Right atrium auricular region (tissue), 2 donors: ENCODE results near the gene SLC8B1. TPM values are rescaled to one million over a fixed set of nuclear protein-coding genes. Genes with fewer than 3 reads are reported as not detected.

Experiments
- DNase-seq: peaks from one replicate; pipeline ENCODE4 v3.0.0-alpha.2; 2019; ENCODE audit warnings: low spot score
- H3K27ac ChIP-seq, 2 donors: fragments of 200-600 bp; sonication (generic); 1 replicate in 1 of 2; 2 replicates in 1 of 2; pipeline ENCODE4 v1.5.1; 2016 to 2019
- H3K27me3 ChIP-seq, 2 donors: fragments of 200-600 bp; sonication (generic); one replicate each; pipeline versions ENCODE4 v1.5.1 to v1.6.0; 2017 to 2019
- H3K36me3 ChIP-seq: fragments of 200-600 bp; sonication (generic); one replicate; pipeline ENCODE4 v1.5.1; 2016
- H3K4me1 ChIP-seq, 2 donors: fragments of 200-600 bp; sonication (generic); one replicate each; pipeline versions ENCODE4 v1.5.1 to v1.6.0; 2017 to 2019
- H3K4me3 ChIP-seq, 2 donors: fragments of 200-600 bp; sonication (generic); 1 replicate in 1 of 2; 2 replicates in 1 of 2; pipeline ENCODE4 v1.5.1; 2017 to 2019; ENCODE audit warnings: mild to moderate bottlenecking in 1 of 2, moderate library complexity in 1 of 2
- H3K9me3 ChIP-seq, 2 donors: fragments of 200-600 bp; sonication (generic); one replicate each; pipeline ENCODE4 v1.5.1; 2019
- total RNA-seq, 2 donors: library from RNA; depleted of rRNA; stranded (reverse); fragments of >200 nt; gene quantifications; one replicate each; pipeline ENCODE4 v1.1.0, GENCODE V29; 2016
- TF ChIP-seq, protein P1 (sequence below), 2 donors: fragments of 200-600 bp; sonication (generic); IDR thresholded peaks; one replicate each; pipeline ENCODE4 v1.5.1; 2019; ENCODE audit warnings: antibody characterized with exemption in 2 of 2

The SLC8B1 gene
- total RNA-seq, 2 donors from 2014 or later = 17.1 to 18.8 TPM

DNA sequence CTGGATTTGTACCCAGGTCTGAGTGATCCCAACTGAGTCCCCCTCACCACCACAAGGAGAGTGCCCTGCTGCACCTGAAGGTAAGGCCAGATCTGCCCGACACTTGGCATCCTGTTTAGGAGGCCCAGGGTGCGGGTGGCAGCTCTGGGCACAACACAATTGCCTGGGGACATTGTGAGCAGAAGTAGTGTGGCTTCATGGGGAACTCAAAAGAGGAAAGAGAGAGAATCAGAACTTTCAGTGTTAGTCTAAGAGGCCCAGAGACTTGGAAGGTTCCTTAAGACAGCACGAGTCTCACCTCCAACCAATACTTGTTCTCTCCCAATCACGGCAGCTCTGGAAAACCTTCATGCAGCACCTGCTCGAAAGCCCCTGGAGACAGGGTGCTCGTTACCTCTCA, 6.6 kb upstream of the SLC8B1 start:
- no peaks in the 10 kb centered on the region for H3K9me3 ChIP-seq
- DNase-seq = no peak

DNA sequence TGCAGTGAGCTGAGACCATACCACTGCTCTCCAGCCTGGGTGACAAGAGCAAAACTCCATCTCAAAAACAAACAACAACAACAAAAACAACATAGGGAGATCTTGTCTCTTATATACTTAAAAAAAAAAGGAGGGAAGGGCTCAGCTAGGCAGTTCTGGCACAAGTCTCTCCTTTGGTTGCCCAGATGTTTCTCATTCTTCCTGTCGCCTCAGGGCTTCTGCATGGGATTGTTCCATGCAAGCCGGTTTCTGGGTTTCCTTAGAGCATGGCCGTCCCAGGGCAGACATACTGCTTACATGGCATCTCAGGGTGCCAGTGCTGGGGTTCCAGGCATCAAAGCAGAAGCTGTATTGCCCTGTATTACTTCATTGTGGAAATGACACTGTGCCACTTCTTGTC, 5.2 kb upstream of the SLC8B1 start:
- TF ChIP-seq, protein P1, sequence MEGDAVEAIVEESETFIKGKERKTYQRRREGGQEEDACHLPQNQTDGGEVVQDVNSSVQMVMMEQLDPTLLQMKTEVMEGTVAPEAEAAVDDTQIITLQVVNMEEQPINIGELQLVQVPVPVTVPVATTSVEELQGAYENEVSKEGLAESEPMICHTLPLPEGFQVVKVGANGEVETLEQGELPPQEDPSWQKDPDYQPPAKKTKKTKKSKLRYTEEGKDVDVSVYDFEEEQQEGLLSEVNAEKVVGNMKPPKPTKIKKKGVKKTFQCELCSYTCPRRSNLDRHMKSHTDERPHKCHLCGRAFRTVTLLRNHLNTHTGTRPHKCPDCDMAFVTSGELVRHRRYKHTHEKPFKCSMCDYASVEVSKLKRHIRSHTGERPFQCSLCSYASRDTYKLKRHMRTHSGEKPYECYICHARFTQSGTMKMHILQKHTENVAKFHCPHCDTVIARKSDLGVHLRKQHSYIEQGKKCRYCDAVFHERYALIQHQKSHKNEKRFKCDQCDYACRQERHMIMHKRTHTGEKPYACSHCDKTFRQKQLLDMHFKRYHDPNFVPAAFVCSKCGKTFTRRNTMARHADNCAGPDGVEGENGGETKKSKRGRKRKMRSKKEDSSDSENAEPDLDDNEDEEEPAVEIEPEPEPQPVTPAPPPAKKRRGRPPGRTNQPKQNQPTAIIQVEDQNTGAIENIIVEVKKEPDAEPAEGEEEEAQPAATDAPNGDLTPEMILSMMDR (IDR thresholded peaks at IDR 0.05) = no peak
- DNase-seq = no peak
- Histone ChIP-seq H3K9me3 (no peaks in the 10 kb centered on the region), H3K4me1 (peaks cover 0 to 6% of the 10 kb centered on the region in 2 donors), H3K27me3 (no peaks in the 10 kb centered on the region), H3K4me3 (no peak overlapping the region), H3K27ac (no peak overlapping the region), H3K36me3 (no peaks in the 10 kb centered on the region)

More for the DNA sequence above, 6.6 kb upstream of the SLC8B1 start:
- TF ChIP-seq, protein P1 (IDR thresholded peaks at IDR 0.05) = no peak
- Histone ChIP-seq H3K27ac (no peak overlapping the region), H3K4me3 (no peak overlapping the region), H3K27me3 (no peaks in the 10 kb centered on the region), H3K4me1 (no peaks in the 10 kb centered on the region), H3K36me3 (no peaks in the 10 kb centered on the region)

DNA sequence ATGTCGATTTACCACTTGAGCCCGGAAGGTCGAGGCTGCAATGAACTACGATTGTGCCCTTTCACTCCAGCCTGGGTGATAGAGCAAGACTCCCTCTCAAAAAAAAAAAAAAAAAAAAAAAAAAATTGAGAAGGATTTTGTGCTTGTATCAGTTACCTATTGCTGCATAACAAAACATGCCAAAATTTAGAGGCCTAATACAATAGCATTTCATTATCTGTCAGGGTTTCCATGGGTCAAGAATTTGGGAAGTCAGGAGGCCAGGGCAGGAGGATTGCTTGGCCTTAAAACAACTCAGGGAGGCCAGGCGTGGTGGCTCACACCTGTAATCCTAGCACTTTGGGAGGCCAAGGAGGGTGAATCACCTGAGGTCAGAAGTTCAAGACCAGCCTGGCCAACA, 4.6 kb upstream of the SLC8B1 start:
- TF ChIP-seq, protein P1 (IDR thresholded peaks at IDR 0.05) = no peak
- no peak overlapping the region for H3K4me3 ChIP-seq
- H3K4me1 ChIP-seq = peaks cover 0 to 6% of the 10 kb centered on the region in 2 donors
- H3K9me3 ChIP-seq = no peaks in the 10 kb centered on the region
- no peak for DNase-seq
- H3K27me3 ChIP-seq = no peaks in the 10 kb centered on the region
- H3K36me3 ChIP-seq = no peaks in the 10 kb centered on the region
- H3K27ac ChIP-seq = no peak overlapping the region

DNA sequence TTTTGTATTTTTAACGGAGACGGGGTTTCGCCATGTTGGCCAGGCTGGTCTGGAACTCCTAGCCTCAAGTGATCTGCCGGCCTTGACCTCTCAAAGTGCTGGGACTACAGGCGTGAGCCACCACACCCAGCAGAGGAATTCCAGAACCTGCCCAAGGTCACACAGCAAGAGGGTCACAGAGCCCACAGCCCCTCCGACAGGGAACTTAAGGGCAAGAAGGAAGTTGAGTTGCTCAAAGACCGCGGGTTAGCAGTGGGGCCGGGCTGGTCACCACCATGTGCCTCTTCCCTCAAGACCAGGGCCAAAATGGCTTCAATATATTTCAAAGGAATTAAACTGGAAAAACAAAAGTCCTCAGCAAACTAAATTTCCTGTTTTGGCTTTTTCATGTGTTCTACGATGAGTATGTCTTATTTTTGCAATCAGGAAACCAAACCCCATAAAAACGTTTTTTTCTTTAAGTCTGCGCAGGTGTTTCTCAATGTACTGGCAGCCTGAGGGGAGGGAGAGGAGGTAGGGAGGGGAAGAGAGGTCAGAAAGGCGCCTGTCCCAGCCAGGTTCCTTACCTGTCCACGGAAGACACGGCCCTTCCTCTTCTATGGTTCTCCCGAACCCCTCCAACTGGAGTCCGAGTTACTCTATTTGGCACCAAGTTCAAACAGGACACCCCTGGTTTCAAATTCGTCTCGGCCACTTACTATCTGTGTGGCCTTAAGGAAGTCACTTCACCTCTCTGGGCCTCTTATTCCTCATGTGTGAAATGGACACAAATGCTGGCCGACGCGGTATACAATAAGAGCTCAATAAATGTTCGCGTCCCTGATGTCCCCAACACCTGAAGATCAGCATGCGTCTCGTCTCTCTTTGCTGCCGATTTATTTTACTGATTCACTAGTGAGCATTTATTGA, 778 bp downstream of the SLC8B1 start:
- no peaks in the 10 kb centered on the region for H3K9me3 ChIP-seq
- no peak for DNase-seq
- peaks cover 0 to 26% of the 10 kb centered on the region in 2 donors for H3K4me1 ChIP-seq
- H3K27me3 ChIP-seq = no peaks in the 10 kb centered on the region
- peak overlapping the region; percentile 67 to 72 for H3K4me3 ChIP-seq
- TF ChIP-seq, protein P1 (IDR thresholded peaks at IDR 0.05) = no peak
- peak overlapping the region; percentile 72 to 81 for H3K27ac ChIP-seq
- peaks cover 22% of the 10 kb centered on the region for H3K36me3 ChIP-seq

DNA sequence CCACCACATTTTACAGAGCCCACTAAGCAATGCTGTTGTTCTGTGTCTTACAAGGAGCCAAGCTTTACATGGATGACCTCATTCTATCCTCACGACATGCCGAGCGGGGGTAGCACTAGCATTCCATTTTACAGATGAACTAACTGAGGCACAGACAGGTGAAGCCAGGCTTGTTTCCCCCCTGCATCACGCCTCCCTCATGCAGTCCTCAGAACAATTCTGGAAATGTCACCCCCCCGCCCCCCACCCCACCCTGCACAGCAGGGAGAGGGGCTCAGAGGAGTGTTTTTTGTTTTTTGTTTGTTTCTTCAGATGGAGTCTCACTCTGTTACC, 1.5 kb downstream of the SLC8B1 start:
- Histone ChIP-seq H3K36me3 (peaks cover 22% of the 10 kb centered on the region), H3K4me3 (peak overlapping the region; percentile 4 to 72), H3K9me3 (no peaks in the 10 kb centered on the region), H3K27me3 (no peaks in the 10 kb centered on the region), H3K27ac (peak overlapping the region in 1 of 2 donors; percentile 8), H3K4me1 (peaks cover 0 to 28% of the 10 kb centered on the region in 2 donors)
- TF ChIP-seq, protein P1 (IDR thresholded peaks at IDR 0.05) = no peak
- DNase-seq = no peak
